Thyroid gland (tissue), 4 donors: Measurements from ENCODE around the gene EGLN3.

Experiments used
- CTCF ChIP-seq, 6 experiments: fragments of 200-600 bp in 3 of 6; fragments of 450-650 bp in 3 of 6; sonication (generic) in 3 of 6; IDR thresholded peaks; one replicate each; pipeline ENCODE4 v1.5.1; 2016 to 2019; ENCODE audit warnings: antibody characterized with exemption in 6 of 6, mild to moderate bottlenecking in 2 of 6, inconsistent platforms in 1 of 6, moderate library complexity in 1 of 6
- POLR2A ChIP-seq, 2 donors: fragments of 450-650 bp; IDR thresholded peaks; one replicate each; pipeline ENCODE4 v1.6.1; 2017; ENCODE audit warnings: antibody characterized with exemption in 2 of 2, mild to moderate bottlenecking in 2 of 2, moderate library complexity in 1 of 2

GRCh38 chr14:33945210-33946088, 5.4 kb downstream of the EGLN3 start:
- TF ChIP-seq CTCF (IDR thresholded peaks at IDR 0.05) (no peak), POLR2A (IDR thresholded peaks at IDR 0.05) (no peak)
